K562 (cell line): ENCODE results near the gene S100A3. TPM values are rescaled to one million over a fixed set of nuclear protein-coding genes. Genes with fewer than 3 reads are reported as not detected.
A peak's percentile ranks its signal among the peaks of the same experiment; 100 is the strongest.

Experiments
- KLF13 ChIP-seq: fragments of 450-650 bp; IDR thresholded peaks from 2 replicates; pipeline ENCODE4 v1.6.1; 2016; ENCODE audit warnings: missing genetic modification characterization, low read depth, mild to moderate bottlenecking, missing compliant biosample characterization, moderate library complexity, borderline replicate concordance
- NR2C1 ChIP-seq, 2 experiments: fragments of 450-650 bp; IDR thresholded peaks; 2 replicates each; pipeline ENCODE4 v1.6.1; 2017; ENCODE audit warnings: mild to moderate bottlenecking in 2 of 2, antibody characterized with exemption in 1 of 2, inconsistent platforms in 1 of 2, missing compliant biosample characterization in 1 of 2, missing genetic modification characterization in 1 of 2
- OTX1 ChIP-seq: fragments of 450-650 bp; formaldehyde crosslinking; IDR thresholded peaks from 2 replicates; pipeline ENCODE4 v1.4.0; 2022; ENCODE audit warnings: mild to moderate bottlenecking
- RAD51 ChIP-seq: fragments of 450-650 bp; IDR thresholded peaks from 2 replicates; pipeline ENCODE4 v1.7.1; 2016; ENCODE audit warnings: low read depth, mild to moderate bottlenecking, borderline replicate concordance
- RBM34 ChIP-seq: fragments of 200-400 bp; formaldehyde crosslinking; IDR thresholded peaks from 2 replicates; pipeline ENCODE4 v1.6.1; 2018; ENCODE audit warnings: low read length, borderline replicate concordance; ENCODE audit not compliant: insufficient read depth
- ZNF445 ChIP-seq: fragments of 250-450 bp; sonication (Bioruptor Pico); IDR thresholded peaks from 2 replicates; pipeline ENCODE4 v1.4.0; 2020; ENCODE audit warnings: low read depth, mild to moderate bottlenecking, moderate library complexity
- polyA plus RNA-seq, 8 experiments: library from polyadenylated mRNA; depleted of rRNA in 4 of 8; stranded (reverse) in 5 of 8; unstranded in 3 of 8; fragments of >200 nt; fragmentation: Nextera tagmentation in 2 of 8; fragmentation: Illumina TruSeq in 1 of 8; extraction: Ambion mirVana in 2 of 8; extraction: Trizol in 1 of 8; gene quantifications; 2 replicates each; pipeline versions ENCODE4 v1.2.1 to v1.2.3, GENCODE V29; 2011 to 2014; ENCODE audit warnings: inconsistent platforms in 1 of 8, missing spikeins in 1 of 8
- total RNA-seq, 7 experiments: library from RNA; depleted of rRNA in 6 of 7; stranded (reverse); fragments of >200 nt in 6 of 7; fragmentation: Illumina TruSeq in 2 of 7; extraction: Trizol in 2 of 7; gene quantifications; 2 replicates each; pipeline versions ENCODE4 v1.2.1 to v1.2.3, GENCODE V29; 2011 to 2021; ENCODE audit warnings: low replicate concordance in 1 of 7
- TF ChIP-seq, protein P1 (sequence below): fragments of 450-650 bp; IDR thresholded peaks from 2 replicates; pipeline ENCODE4 v1.6.1; 2016; ENCODE audit warnings: mild to moderate bottlenecking, moderate library complexity
- TF ChIP-seq, protein P2 (sequence below): sonication (generic); formaldehyde crosslinking; IDR thresholded peaks from 2 replicates; pipeline ENCODE4 v1.8.1; 2023; ENCODE audit warnings: mild to moderate bottlenecking, missing genetic modification reagents
- TF ChIP-seq, protein P3 (sequence below), 3 experiments: IDR thresholded peaks in 2 of 3; conservative IDR thresholded peaks in 1 of 3; 2 replicates each; pipeline ENCODE4 v1.5.1; 2011 to 2012; ENCODE audit warnings: low read length in 3 of 3, mild to moderate bottlenecking in 3 of 3, control low read depth in 2 of 3, improper control_type of control experiment in 1 of 3, inconsistent platforms in 1 of 3, low read depth in 1 of 3, mixed read lengths in 1 of 3, moderate library complexity in 1 of 3; ENCODE audit not compliant: insufficient read depth in 2 of 3
- TF ChIP-seq, protein P4 (sequence below): fragments of 450-650 bp; IDR thresholded peaks from one replicate; pipeline ENCODE4 v1.6.1; 2018; ENCODE audit warnings: mild to moderate bottlenecking, moderate library complexity; ENCODE audit not compliant: partially characterized antibody

S100A3 gene
- total and polyA plus RNA-seq, 9 of the 15 experiments (the other 6 are each of a cell fraction or from before 2014, with no cell fraction given), result 0.08 to 1.7 (median 0.18) TPM; not detected in 4

DNA sequence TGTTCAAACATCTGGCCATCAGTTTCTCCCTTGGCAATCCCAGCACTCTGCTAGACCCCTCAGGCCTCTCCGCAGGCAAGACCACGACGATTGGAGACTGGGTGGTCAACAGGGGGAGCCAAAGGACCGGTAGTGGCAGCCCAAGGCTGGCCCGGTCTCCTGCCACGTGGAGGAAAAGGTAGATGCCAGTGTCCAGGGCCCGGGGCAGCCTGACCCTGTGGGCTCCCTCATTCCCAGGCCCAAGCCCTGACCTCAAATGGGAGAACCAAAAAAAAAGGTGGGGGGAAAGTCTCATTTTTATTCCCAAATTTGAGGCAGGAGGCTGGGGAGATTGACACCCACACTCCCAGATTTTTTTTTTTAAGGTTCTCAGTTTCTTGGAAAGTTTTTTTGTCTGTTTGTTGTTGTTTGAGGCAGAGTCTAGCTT lies 38.1 kb downstream of the S100A3 start (continued):
- TF ChIP-seq, protein P1, sequence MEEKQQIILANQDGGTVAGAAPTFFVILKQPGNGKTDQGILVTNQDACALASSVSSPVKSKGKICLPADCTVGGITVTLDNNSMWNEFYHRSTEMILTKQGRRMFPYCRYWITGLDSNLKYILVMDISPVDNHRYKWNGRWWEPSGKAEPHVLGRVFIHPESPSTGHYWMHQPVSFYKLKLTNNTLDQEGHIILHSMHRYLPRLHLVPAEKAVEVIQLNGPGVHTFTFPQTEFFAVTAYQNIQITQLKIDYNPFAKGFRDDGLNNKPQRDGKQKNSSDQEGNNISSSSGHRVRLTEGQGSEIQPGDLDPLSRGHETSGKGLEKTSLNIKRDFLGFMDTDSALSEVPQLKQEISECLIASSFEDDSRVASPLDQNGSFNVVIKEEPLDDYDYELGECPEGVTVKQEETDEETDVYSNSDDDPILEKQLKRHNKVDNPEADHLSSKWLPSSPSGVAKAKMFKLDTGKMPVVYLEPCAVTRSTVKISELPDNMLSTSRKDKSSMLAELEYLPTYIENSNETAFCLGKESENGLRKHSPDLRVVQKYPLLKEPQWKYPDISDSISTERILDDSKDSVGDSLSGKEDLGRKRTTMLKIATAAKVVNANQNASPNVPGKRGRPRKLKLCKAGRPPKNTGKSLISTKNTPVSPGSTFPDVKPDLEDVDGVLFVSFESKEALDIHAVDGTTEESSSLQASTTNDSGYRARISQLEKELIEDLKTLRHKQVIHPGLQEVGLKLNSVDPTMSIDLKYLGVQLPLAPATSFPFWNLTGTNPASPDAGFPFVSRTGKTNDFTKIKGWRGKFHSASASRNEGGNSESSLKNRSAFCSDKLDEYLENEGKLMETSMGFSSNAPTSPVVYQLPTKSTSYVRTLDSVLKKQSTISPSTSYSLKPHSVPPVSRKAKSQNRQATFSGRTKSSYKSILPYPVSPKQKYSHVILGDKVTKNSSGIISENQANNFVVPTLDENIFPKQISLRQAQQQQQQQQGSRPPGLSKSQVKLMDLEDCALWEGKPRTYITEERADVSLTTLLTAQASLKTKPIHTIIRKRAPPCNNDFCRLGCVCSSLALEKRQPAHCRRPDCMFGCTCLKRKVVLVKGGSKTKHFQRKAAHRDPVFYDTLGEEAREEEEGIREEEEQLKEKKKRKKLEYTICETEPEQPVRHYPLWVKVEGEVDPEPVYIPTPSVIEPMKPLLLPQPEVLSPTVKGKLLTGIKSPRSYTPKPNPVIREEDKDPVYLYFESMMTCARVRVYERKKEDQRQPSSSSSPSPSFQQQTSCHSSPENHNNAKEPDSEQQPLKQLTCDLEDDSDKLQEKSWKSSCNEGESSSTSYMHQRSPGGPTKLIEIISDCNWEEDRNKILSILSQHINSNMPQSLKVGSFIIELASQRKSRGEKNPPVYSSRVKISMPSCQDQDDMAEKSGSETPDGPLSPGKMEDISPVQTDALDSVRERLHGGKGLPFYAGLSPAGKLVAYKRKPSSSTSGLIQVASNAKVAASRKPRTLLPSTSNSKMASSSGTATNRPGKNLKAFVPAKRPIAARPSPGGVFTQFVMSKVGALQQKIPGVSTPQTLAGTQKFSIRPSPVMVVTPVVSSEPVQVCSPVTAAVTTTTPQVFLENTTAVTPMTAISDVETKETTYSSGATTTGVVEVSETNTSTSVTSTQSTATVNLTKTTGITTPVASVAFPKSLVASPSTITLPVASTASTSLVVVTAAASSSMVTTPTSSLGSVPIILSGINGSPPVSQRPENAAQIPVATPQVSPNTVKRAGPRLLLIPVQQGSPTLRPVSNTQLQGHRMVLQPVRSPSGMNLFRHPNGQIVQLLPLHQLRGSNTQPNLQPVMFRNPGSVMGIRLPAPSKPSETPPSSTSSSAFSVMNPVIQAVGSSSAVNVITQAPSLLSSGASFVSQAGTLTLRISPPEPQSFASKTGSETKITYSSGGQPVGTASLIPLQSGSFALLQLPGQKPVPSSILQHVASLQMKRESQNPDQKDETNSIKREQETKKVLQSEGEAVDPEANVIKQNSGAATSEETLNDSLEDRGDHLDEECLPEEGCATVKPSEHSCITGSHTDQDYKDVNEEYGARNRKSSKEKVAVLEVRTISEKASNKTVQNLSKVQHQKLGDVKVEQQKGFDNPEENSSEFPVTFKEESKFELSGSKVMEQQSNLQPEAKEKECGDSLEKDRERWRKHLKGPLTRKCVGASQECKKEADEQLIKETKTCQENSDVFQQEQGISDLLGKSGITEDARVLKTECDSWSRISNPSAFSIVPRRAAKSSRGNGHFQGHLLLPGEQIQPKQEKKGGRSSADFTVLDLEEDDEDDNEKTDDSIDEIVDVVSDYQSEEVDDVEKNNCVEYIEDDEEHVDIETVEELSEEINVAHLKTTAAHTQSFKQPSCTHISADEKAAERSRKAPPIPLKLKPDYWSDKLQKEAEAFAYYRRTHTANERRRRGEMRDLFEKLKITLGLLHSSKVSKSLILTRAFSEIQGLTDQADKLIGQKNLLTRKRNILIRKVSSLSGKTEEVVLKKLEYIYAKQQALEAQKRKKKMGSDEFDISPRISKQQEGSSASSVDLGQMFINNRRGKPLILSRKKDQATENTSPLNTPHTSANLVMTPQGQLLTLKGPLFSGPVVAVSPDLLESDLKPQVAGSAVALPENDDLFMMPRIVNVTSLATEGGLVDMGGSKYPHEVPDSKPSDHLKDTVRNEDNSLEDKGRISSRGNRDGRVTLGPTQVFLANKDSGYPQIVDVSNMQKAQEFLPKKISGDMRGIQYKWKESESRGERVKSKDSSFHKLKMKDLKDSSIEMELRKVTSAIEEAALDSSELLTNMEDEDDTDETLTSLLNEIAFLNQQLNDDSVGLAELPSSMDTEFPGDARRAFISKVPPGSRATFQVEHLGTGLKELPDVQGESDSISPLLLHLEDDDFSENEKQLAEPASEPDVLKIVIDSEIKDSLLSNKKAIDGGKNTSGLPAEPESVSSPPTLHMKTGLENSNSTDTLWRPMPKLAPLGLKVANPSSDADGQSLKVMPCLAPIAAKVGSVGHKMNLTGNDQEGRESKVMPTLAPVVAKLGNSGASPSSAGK, result peak; percentile 77
- TF ChIP-seq, protein P2, sequence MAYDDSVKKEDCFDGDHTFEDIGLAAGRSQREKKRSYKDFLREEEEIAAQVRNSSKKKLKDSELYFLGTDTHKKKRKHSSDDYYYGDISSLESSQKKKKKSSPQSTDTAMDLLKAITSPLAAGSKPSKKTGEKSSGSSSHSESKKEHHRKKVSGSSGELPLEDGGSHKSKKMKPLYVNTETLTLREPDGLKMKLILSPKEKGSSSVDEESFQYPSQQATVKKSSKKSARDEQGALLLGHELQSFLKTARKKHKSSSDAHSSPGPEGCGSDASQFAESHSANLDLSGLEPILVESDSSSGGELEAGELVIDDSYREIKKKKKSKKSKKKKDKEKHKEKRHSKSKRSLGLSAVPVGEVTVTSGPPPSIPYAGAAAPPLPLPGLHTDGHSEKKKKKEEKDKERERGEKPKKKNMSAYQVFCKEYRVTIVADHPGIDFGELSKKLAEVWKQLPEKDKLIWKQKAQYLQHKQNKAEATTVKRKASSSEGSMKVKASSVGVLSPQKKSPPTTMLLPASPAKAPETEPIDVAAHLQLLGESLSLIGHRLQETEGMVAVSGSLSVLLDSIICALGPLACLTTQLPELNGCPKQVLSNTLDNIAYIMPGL (CRISPR knock-in tag), result no peak
- TF ChIP-seq RBM34 (no peak), RAD51 (peak; percentile 48; the same call in 1 of the 2 replicates), KLF13 (0 out of 2 replicates have a peak, but pooled peaks have one; percentile 14), OTX1 (CRISPR knock-in tag) (no peak), NR2C1 (IDR thresholded peaks at IDR 0.05) (no peak), NR2C1 (tag; IDR thresholded peaks at IDR 0.05) (no peak), ZNF445 (CRISPR knock-in tag) (no peak)
- TF ChIP-seq, protein P3, sequence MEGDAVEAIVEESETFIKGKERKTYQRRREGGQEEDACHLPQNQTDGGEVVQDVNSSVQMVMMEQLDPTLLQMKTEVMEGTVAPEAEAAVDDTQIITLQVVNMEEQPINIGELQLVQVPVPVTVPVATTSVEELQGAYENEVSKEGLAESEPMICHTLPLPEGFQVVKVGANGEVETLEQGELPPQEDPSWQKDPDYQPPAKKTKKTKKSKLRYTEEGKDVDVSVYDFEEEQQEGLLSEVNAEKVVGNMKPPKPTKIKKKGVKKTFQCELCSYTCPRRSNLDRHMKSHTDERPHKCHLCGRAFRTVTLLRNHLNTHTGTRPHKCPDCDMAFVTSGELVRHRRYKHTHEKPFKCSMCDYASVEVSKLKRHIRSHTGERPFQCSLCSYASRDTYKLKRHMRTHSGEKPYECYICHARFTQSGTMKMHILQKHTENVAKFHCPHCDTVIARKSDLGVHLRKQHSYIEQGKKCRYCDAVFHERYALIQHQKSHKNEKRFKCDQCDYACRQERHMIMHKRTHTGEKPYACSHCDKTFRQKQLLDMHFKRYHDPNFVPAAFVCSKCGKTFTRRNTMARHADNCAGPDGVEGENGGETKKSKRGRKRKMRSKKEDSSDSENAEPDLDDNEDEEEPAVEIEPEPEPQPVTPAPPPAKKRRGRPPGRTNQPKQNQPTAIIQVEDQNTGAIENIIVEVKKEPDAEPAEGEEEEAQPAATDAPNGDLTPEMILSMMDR (IDR thresholded peaks at IDR 0.05 in 2 of 3, conservative IDR thresholded peaks at IDR 0.05 in 1 of 3; ENCODE audit: insufficient read depth in 2 of 3, low read depth in 1 of 3, low read length in 3 of 3), result peak; percentile 95 to 96 (median 95)
- TF ChIP-seq, protein P4, sequence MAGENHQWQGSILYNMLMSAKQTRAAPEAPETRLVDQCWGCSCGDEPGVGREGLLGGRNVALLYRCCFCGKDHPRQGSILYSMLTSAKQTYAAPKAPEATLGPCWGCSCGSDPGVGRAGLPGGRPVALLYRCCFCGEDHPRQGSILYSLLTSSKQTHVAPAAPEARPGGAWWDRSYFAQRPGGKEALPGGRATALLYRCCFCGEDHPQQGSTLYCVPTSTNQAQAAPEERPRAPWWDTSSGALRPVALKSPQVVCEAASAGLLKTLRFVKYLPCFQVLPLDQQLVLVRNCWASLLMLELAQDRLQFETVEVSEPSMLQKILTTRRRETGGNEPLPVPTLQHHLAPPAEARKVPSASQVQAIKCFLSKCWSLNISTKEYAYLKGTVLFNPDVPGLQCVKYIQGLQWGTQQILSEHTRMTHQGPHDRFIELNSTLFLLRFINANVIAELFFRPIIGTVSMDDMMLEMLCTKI, result no peak
